ENCODE results near the gene NACC2.
"Not testable (repeated sequence)": the region's sequence is repeated elsewhere in the genome, so short reads cannot be mapped to it uniquely, and the experiment has no call there.

The NACC2 gene

DNA sequence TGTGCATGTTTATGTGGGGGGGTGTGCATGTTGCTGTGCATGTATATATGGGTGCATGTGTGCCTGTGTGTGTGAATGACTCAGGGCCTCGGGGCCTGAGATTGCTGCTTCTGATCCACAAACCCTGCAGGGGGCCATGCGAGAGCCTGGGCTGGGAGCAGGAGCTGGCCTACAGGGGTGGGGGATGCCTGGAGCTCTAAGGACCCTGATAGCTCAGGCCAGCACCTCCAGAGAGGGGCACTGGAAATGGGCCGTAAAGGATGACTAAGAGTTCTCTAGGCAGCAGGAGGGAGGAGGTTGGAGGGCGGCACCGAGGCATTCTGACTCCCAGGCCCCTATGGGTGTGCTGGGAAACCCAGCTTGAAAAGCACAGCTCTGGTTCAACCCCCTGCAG lies 127.0 kb downstream of the NACC2 start:
- H3K27me3 ChIP-seq (ENCODE audit: control insufficient read depth, low read length) = peaks cover 9% of the 10 kb centered on the region
- H3K79me2 ChIP-seq (ENCODE audit: control insufficient read depth, low read length) = no peaks in the 10 kb centered on the region
- peaks cover 14% of the 10 kb centered on the region for H3K4me1 ChIP-seq (ENCODE audit: control insufficient read depth, low read length)
- no peak for TF ChIP-seq EZH2phosphoT487 (IDR thresholded peaks at IDR 0.05; ENCODE audit: borderline replicate concordance, low read length)
- TF ChIP-seq, protein P1, sequence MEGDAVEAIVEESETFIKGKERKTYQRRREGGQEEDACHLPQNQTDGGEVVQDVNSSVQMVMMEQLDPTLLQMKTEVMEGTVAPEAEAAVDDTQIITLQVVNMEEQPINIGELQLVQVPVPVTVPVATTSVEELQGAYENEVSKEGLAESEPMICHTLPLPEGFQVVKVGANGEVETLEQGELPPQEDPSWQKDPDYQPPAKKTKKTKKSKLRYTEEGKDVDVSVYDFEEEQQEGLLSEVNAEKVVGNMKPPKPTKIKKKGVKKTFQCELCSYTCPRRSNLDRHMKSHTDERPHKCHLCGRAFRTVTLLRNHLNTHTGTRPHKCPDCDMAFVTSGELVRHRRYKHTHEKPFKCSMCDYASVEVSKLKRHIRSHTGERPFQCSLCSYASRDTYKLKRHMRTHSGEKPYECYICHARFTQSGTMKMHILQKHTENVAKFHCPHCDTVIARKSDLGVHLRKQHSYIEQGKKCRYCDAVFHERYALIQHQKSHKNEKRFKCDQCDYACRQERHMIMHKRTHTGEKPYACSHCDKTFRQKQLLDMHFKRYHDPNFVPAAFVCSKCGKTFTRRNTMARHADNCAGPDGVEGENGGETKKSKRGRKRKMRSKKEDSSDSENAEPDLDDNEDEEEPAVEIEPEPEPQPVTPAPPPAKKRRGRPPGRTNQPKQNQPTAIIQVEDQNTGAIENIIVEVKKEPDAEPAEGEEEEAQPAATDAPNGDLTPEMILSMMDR (IDR thresholded peaks at IDR 0.05; ENCODE audit: low read depth, low read length, poor library complexity, severe bottlenecking) = no peak
- no peak overlapping the region for H3K27ac ChIP-seq (ENCODE audit: low read depth, low read length)
- H3F3A ChIP-seq (ENCODE audit: control insufficient read depth, insufficient read depth) = no peaks in the 10 kb centered on the region
- H3K9me3 ChIP-seq (ENCODE audit: control insufficient read depth, insufficient read depth, low read length) = no peaks in the 10 kb centered on the region
- no peaks in the 10 kb centered on the region for H3K9me2 ChIP-seq (replicated peaks; ENCODE audit: control insufficient read depth, low read length)
- no peaks in the 10 kb centered on the region for H3K36me3 ChIP-seq (ENCODE audit: control insufficient read depth, low read length)
- H4K20me1 ChIP-seq (ENCODE audit: control insufficient read depth, insufficient read depth, low read depth, low read length) = no peaks in the 10 kb centered on the region
- no peak overlapping the region for H3K4me3 ChIP-seq (ENCODE audit: low read length)
- H3K4me2 ChIP-seq (ENCODE audit: low read length) = no peak overlapping the region

- H3K4me1 ChIP-seq (ENCODE audit: control insufficient read depth, low read length) = peaks cover 23% of the 10 kb centered on the region
Observed at GRCh38 chr9:135966916-135967260, 128.2 kb downstream of the NACC2 start.

DNA sequence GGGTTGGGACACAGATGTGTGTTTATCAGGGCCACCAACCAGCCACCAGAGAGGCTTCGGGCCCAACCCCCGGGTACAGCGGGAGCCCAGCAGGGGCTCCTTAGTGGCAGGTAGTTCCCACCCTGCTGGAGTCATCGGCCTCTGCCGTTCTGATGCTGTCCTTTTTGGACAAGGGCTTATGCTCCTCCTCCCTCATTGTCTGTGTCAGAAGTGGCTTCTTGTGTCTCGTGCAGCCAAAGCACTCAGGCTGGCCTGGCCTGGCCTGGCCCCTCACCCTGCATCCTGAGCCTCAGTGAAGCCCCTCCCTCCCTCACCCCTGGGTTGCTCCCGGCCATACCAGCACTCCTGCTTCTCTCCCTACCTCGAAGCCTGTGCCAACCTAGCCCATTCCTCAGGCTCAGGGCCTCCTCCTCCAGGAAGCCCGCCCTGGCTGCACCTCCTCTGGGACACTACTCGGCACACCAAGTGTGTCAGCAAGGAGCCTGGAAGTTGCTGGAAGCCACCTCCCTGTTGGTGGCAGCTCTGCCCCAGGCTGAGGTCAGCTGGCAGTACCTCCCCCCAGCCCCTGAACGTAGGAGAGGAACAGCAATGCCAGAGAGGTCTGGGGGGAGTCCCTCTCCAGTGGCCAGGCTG lies 129.8 kb downstream of the NACC2 start:
- TF ChIP-seq, protein P1 (IDR thresholded peaks at IDR 0.05; ENCODE audit: low read depth, low read length, poor library complexity, severe bottlenecking) = no peak
- no peak for TF ChIP-seq EZH2phosphoT487 (IDR thresholded peaks at IDR 0.05; ENCODE audit: borderline replicate concordance, low read length)
- Histone ChIP-seq H3K4me1 (ENCODE audit: control insufficient read depth, low read length) (peaks cover 25% of the 10 kb centered on the region), H3K27ac (ENCODE audit: low read depth, low read length) (no peak overlapping the region), H3F3A (ENCODE audit: control insufficient read depth, insufficient read depth) (no peaks in the 10 kb centered on the region), H3K4me3 (ENCODE audit: low read length) (no peak overlapping the region), H3K36me3 (ENCODE audit: control insufficient read depth, low read length) (no peaks in the 10 kb centered on the region), H3K4me2 (ENCODE audit: low read length) (no peak overlapping the region), H3K9me2 (replicated peaks; ENCODE audit: control insufficient read depth, low read length) (no peaks in the 10 kb centered on the region), H4K20me1 (ENCODE audit: control insufficient read depth, insufficient read depth, low read depth, low read length) (no peaks in the 10 kb centered on the region), H3K27me3 (ENCODE audit: control insufficient read depth, low read length) (peaks cover 9% of the 10 kb centered on the region), H3K9me3 (ENCODE audit: control insufficient read depth, insufficient read depth, low read length) (no peaks in the 10 kb centered on the region), H3K79me2 (ENCODE audit: control insufficient read depth, low read length) (peaks cover 8% of the 10 kb centered on the region)

More at GRCh38 chr9:135966916-135967260, 128.2 kb downstream of the NACC2 start:
- H4K20me1 ChIP-seq (ENCODE audit: control insufficient read depth, insufficient read depth, low read depth, low read length); H3K79me2 ChIP-seq (ENCODE audit: control insufficient read depth, low read length); H3K4me2 ChIP-seq (ENCODE audit: low read length); H3K36me3 ChIP-seq (ENCODE audit: control insufficient read depth, low read length); H3K27me3 ChIP-seq (ENCODE audit: control insufficient read depth, low read length); H3K9me2 ChIP-seq (replicated peaks; ENCODE audit: control insufficient read depth, low read length); H3K9me3 ChIP-seq (ENCODE audit: control insufficient read depth, insufficient read depth, low read length); H3K27ac ChIP-seq (ENCODE audit: low read depth, low read length); H3F3A ChIP-seq (ENCODE audit: control insufficient read depth, insufficient read depth); H3K4me3 ChIP-seq (ENCODE audit: low read length): not testable (repeated sequence)

- Histone ChIP-seq H3F3A (ENCODE audit: control insufficient read depth, insufficient read depth) (no peaks in the 10 kb centered on the region), H3K4me2 (ENCODE audit: low read length) (no peak overlapping the region), H4K20me1 (ENCODE audit: control insufficient read depth, insufficient read depth, low read depth, low read length) (no peaks in the 10 kb centered on the region), H3K27ac (ENCODE audit: low read depth, low read length) (no peak overlapping the region), H3K9me3 (ENCODE audit: control insufficient read depth, insufficient read depth, low read length) (no peaks in the 10 kb centered on the region), H3K4me1 (ENCODE audit: control insufficient read depth, low read length) (peaks cover 33% of the 10 kb centered on the region), H3K4me3 (ENCODE audit: low read length) (no peak overlapping the region), H3K36me3 (ENCODE audit: control insufficient read depth, low read length) (peaks cover 2% of the 10 kb centered on the region; the same call in 1 of the 2 replicates), H3K79me2 (ENCODE audit: control insufficient read depth, low read length) (peaks cover 21% of the 10 kb centered on the region), H3K27me3 (ENCODE audit: control insufficient read depth, low read length) (no peaks in the 10 kb centered on the region; the same call in 1 of the 2 replicates), H3K9me2 (replicated peaks; ENCODE audit: control insufficient read depth, low read length) (no peaks in the 10 kb centered on the region)
- TF ChIP-seq, protein P1 (IDR thresholded peaks at IDR 0.05; ENCODE audit: low read depth, low read length, poor library complexity, severe bottlenecking) = no peak
- TF ChIP-seq EZH2phosphoT487 (IDR thresholded peaks at IDR 0.05; ENCODE audit: borderline replicate concordance, low read length) = no peak
Observed at GRCh38 chr9:135963938-135964337, 131.2 kb downstream of the NACC2 start.

All from DOHH2 (cell line).